HepG2 (cell line): Measurements from ENCODE around the gene LEPROT. TPM values are rescaled to one million over a fixed set of nuclear protein-coding genes. Genes with fewer than 3 reads are reported as not detected.

Experiments used
- ATAD3A ChIP-seq: sonication (generic); formaldehyde crosslinking; IDR thresholded peaks from 2 replicates; pipeline ENCODE4 v1.4.0; 2020; ENCODE audit warnings: missing genetic modification reagents
- ATF3 ChIP-seq: sonication (generic); formaldehyde crosslinking; IDR thresholded peaks from 2 replicates; pipeline ENCODE4 v1.4.0; 2020; ENCODE audit warnings: missing genetic modification reagents
- IRX3 ChIP-seq: sonication (generic); formaldehyde crosslinking; IDR thresholded peaks from 2 replicates; pipeline ENCODE4 v1.8.1; 2023; ENCODE audit warnings: mild to moderate bottlenecking, low read depth, missing genetic modification reagents, borderline replicate concordance
- KAT2B ChIP-seq: fragments of 150-350 bp; IDR thresholded peaks from 2 replicates; pipeline ENCODE4 v1.6.1; 2014; ENCODE audit warnings: low read depth, low read length, borderline replicate concordance
- NCOR1 ChIP-seq: fragments of 200-600 bp; sonication (generic); IDR thresholded peaks from 2 replicates; pipeline ENCODE4 v1.7.0; 2017; ENCODE audit warnings: antibody characterized with exemption, low read length, borderline replicate concordance
- SAP130 ChIP-seq: IDR thresholded peaks from 2 replicates; pipeline ENCODE4 v1.6.1; 2016; ENCODE audit warnings: low read depth
- SRF ChIP-seq: IDR thresholded peaks from 2 replicates; pipeline ENCODE4 v1.6.1; 2011; ENCODE audit warnings: mild to moderate bottlenecking, low read depth, low read length, moderate library complexity
- SRSF9 ChIP-seq: fragments of 200-400 bp; formaldehyde crosslinking; IDR thresholded peaks from 2 replicates; pipeline ENCODE4 v1.6.1; 2018; ENCODE audit warnings: borderline replicate concordance, mild to moderate bottlenecking, low read depth, low read length; ENCODE audit not compliant: insufficient read depth, poor library complexity, severe bottlenecking
- TGIF2 ChIP-seq: IDR thresholded peaks from 2 replicates; pipeline ENCODE4 v1.6.1; 2016; ENCODE audit warnings: control low read depth, missing compliant biosample characterization
- THYN1 ChIP-seq: sonication (generic); formaldehyde crosslinking; IDR thresholded peaks from 2 replicates; pipeline ENCODE4 v1.8.1; 2023; ENCODE audit warnings: low read depth, mild to moderate bottlenecking, moderate library complexity, missing genetic modification reagents, borderline replicate concordance
- TRIM24 ChIP-seq: sonication (generic); formaldehyde crosslinking; IDR thresholded peaks from 2 replicates; pipeline ENCODE4 v1.8.0; 2022; ENCODE audit warnings: mild to moderate bottlenecking, missing genetic modification reagents
- TSC22D2 ChIP-seq: sonication (generic); formaldehyde crosslinking; IDR thresholded peaks from 2 replicates; pipeline ENCODE4 v1.5.1; 2020; ENCODE audit warnings: missing genetic modification reagents, mild to moderate bottlenecking, borderline replicate concordance
- ZNF335 ChIP-seq: sonication (generic); formaldehyde crosslinking; IDR thresholded peaks from 2 replicates; pipeline ENCODE4 v1.4.0; 2020; ENCODE audit warnings: missing genetic modification reagents
- ZNF414 ChIP-seq: sonication (generic); formaldehyde crosslinking; IDR thresholded peaks from 2 replicates; pipeline ENCODE4 v1.5.0; 2020; ENCODE audit warnings: missing genetic modification reagents
- ZNF563 ChIP-seq: sonication (generic); formaldehyde crosslinking; IDR thresholded peaks from 2 replicates; pipeline ENCODE4 v1.8.0; 2022; ENCODE audit warnings: mild to moderate bottlenecking, moderate library complexity, missing genetic modification reagents
- ZSCAN12 ChIP-seq: sonication (generic); formaldehyde crosslinking; IDR thresholded peaks from 2 replicates; pipeline ENCODE4 v1.9.0; 2021; ENCODE audit warnings: mild to moderate bottlenecking, missing genetic modification reagents
- polyA plus RNA-seq, 8 experiments: library from polyadenylated mRNA; depleted of rRNA in 3 of 8; stranded (reverse) in 7 of 8; unstranded in 1 of 8; fragments of >200 nt; fragmentation: Illumina TruSeq in 4 of 8; extraction: Trizol in 4 of 8; gene quantifications; 2 replicates each; pipeline versions ENCODE4 v1.2.1 to v1.2.3, GENCODE V29; 2011 to 2016; ENCODE audit warnings: low read depth in 4 of 8, missing spikeins in 1 of 8, mixed read lengths in 1 of 8; ENCODE audit not compliant: insufficient read depth in 1 of 8
- total RNA-seq, 5 experiments: library from RNA; depleted of rRNA; stranded (reverse); fragments of >200 nt; fragmentation: Illumina TruSeq; extraction: Trizol; gene quantifications; 2 replicates each; pipeline ENCODE4 v1.2.3, GENCODE V29; 2016; ENCODE audit warnings: low read depth in 1 of 5
- TF ChIP-seq, protein P1 (sequence below): sonication (generic); formaldehyde crosslinking; conservative IDR thresholded peaks from 2 replicates; pipeline ENCODE4 v1.8.1; 2023; ENCODE audit warnings: missing genetic modification reagents
- TF ChIP-seq, protein P2 (sequence below): sonication (generic); formaldehyde crosslinking; IDR thresholded peaks from 2 replicates; pipeline ENCODE4 v1.4.0; 2020; ENCODE audit warnings: missing genetic modification reagents
- TF ChIP-seq, protein P3 (sequence below): sonication (generic); formaldehyde crosslinking; IDR thresholded peaks from 2 replicates; pipeline ENCODE4 v1.4.0; 2020; ENCODE audit warnings: mild to moderate bottlenecking, missing genetic modification reagents
- TF ChIP-seq, protein P4 (sequence below): IDR thresholded peaks from 2 replicates; pipeline ENCODE4 v1.6.1; 2016; ENCODE audit warnings: control low read depth
- TF ChIP-seq, protein P5 (sequence below): IDR thresholded peaks from 2 replicates; pipeline ENCODE4 v1.6.1; 2018; ENCODE audit warnings: missing genetic modification reagents

LEPROT gene
- total and polyA plus RNA-seq, 2 of the 13 experiments (the other 11 are each of a cell fraction or from before 2014, with no cell fraction given) = 36.8 to 51.4 TPM

DNA sequence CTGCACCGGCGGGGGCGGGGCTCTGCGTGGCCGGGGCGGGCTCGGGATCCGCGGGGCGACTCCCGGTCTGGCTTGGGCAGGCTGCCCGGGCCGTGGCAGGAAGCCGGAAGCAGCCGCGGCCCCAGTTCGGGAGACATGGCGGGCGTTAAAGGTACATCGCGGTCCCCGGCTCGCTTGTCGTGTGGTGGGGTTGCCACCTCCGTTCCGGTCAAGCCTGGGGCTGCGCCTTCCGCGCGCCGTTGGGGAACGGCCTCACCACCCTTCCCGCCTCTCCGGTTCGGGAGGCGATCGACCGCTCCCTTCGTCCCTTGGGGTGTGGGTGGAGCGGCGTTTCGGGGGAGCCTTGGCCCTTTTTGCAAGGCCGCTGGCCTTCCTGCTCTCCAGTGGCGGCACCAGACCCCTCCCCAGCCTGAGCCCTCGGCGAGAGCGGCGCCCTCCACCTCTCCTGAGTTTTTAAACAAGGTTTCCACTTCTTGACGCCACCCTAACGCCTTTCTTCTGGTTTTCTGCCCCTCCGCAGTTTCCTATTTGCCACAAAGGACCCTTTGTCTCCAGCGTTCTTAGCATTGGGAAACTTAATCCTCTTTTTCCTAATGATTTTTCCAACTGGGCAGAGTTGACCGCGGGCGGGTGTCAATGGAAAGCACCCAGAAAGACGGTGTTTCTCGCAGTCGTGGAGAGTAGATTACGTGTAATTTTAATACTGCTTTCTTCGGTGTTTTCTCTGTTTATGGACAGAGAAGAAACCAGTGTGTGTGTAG, at the start of gene LEPROT, which contains the start of gene LEPR (continued):
- 0 out of 2 replicates have a peak, but pooled peaks have one; percentile 43 for TF ChIP-seq ATF3
- TF ChIP-seq ZNF414 (CRISPR knock-in tag) = 0 out of 2 replicates have a peak, but pooled peaks have one; percentile 57
- TF ChIP-seq, protein P1, sequence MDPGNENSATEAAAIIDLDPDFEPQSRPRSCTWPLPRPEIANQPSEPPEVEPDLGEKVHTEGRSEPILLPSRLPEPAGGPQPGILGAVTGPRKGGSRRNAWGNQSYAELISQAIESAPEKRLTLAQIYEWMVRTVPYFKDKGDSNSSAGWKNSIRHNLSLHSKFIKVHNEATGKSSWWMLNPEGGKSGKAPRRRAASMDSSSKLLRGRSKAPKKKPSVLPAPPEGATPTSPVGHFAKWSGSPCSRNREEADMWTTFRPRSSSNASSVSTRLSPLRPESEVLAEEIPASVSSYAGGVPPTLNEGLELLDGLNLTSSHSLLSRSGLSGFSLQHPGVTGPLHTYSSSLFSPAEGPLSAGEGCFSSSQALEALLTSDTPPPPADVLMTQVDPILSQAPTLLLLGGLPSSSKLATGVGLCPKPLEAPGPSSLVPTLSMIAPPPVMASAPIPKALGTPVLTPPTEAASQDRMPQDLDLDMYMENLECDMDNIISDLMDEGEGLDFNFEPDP (CRISPR knock-in tag) = no peak
- TF ChIP-seq, protein P2, sequence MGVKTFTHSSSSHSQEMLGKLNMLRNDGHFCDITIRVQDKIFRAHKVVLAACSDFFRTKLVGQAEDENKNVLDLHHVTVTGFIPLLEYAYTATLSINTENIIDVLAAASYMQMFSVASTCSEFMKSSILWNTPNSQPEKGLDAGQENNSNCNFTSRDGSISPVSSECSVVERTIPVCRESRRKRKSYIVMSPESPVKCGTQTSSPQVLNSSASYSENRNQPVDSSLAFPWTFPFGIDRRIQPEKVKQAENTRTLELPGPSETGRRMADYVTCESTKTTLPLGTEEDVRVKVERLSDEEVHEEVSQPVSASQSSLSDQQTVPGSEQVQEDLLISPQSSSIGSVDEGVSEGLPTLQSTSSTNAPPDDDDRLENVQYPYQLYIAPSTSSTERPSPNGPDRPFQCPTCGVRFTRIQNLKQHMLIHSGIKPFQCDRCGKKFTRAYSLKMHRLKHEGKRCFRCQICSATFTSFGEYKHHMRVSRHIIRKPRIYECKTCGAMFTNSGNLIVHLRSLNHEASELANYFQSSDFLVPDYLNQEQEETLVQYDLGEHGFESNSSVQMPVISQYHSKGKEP (CRISPR knock-in tag) = 0 out of 2 replicates have a peak, but pooled peaks have one; percentile 23
- TF ChIP-seq, protein P3, sequence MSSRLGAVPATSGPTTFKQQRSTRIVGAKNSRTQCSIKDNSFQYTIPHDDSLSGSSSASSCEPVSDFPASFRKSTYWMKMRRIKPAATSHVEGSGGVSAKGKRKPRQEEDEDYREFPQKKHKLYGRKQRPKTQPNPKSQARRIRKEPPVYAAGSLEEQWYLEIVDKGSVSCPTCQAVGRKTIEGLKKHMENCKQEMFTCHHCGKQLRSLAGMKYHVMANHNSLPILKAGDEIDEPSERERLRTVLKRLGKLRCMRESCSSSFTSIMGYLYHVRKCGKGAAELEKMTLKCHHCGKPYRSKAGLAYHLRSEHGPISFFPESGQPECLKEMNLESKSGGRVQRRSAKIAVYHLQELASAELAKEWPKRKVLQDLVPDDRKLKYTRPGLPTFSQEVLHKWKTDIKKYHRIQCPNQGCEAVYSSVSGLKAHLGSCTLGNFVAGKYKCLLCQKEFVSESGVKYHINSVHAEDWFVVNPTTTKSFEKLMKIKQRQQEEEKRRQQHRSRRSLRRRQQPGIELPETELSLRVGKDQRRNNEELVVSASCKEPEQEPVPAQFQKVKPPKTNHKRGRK (CRISPR knock-in tag) = 0 out of 2 replicates have a peak, but pooled peaks have one; percentile 42
- no peak for TF ChIP-seq THYN1 (CRISPR knock-in tag)
- TF ChIP-seq TRIM24 = no peak
- TF ChIP-seq, protein P4, sequence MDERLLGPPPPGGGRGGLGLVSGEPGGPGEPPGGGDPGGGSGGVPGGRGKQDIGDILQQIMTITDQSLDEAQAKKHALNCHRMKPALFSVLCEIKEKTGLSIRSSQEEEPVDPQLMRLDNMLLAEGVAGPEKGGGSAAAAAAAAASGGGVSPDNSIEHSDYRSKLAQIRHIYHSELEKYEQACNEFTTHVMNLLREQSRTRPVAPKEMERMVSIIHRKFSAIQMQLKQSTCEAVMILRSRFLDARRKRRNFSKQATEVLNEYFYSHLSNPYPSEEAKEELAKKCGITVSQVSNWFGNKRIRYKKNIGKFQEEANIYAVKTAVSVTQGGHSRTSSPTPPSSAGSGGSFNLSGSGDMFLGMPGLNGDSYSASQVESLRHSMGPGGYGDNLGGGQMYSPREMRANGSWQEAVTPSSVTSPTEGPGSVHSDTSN = no peak
- TF ChIP-seq SRSF9 = no peak
- TF ChIP-seq KAT2B = no peak
- TF ChIP-seq ATAD3A (CRISPR knock-in tag) = peak; percentile 81; the same call in 1 of the 2 replicates
- TF ChIP-seq SRF = no peak
- TF ChIP-seq ZSCAN12 (CRISPR knock-in tag) = 0 out of 2 replicates have a peak, but pooled peaks have one; percentile 84
- TF ChIP-seq, protein P5, sequence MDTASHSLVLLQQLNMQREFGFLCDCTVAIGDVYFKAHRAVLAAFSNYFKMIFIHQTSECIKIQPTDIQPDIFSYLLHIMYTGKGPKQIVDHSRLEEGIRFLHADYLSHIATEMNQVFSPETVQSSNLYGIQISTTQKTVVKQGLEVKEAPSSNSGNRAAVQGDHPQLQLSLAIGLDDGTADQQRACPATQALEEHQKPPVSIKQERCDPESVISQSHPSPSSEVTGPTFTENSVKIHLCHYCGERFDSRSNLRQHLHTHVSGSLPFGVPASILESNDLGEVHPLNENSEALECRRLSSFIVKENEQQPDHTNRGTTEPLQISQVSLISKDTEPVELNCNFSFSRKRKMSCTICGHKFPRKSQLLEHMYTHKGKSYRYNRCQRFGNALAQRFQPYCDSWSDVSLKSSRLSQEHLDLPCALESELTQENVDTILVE (CRISPR knock-in tag) = peak; percentile 99
- peak; percentile 81 for TF ChIP-seq SAP130 (CRISPR knock-in tag)
- TF ChIP-seq TGIF2 (CRISPR knock-in tag) = no peak
- TF ChIP-seq ZNF335 (CRISPR knock-in tag) = no peak
- peak; percentile 95 for TF ChIP-seq ZNF563 (CRISPR knock-in tag)
- no peak for TF ChIP-seq TSC22D2 (CRISPR knock-in tag)
- TF ChIP-seq IRX3 (CRISPR knock-in tag) = no peak
- TF ChIP-seq NCOR1 = no peak; the same call in 1 of the 2 replicates
